Uterus (tissue), 2 donors: ENCODE results near the gene POLR1E.

ENCODE experiments used
- POLR2A ChIP-seq, 2 donors: fragments of 450-650 bp; IDR thresholded peaks; one replicate each; pipeline ENCODE4 v1.6.1; 2016; ENCODE audit warnings: antibody characterized with exemption in 2 of 2, mild to moderate bottlenecking in 1 of 2, moderate library complexity in 1 of 2
- TF ChIP-seq, protein P1 (sequence below), 4 experiments: fragments of 200-600 bp in 2 of 4; fragments of 450-650 bp in 2 of 4; sonication (generic) in 2 of 4; IDR thresholded peaks; one replicate each; pipeline ENCODE4 v1.5.1; 2016 to 2019; ENCODE audit warnings: antibody characterized with exemption in 4 of 4, mild to moderate bottlenecking in 2 of 4, moderate library complexity in 1 of 4

DNA sequence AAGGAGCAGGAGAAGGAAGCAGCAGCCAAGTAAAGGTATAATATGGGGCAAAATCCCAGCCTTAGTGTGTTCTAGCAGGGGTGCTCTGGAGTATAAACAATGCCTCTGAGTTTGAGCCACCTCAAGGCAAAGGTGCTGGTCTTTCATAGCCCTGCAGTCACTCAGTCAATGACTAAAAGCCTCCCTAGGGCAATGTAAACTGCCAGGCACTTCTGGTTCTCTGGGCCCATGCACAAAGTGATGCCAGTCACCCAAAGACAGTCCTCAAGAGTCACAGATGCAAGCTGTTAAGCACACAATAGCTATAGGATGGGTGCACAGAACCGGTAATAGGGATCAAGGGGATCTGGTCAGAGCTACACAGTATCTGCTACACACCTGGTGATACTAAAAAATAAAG, 33.1 kb upstream of the POLR1E start:
- TF ChIP-seq, protein P1, sequence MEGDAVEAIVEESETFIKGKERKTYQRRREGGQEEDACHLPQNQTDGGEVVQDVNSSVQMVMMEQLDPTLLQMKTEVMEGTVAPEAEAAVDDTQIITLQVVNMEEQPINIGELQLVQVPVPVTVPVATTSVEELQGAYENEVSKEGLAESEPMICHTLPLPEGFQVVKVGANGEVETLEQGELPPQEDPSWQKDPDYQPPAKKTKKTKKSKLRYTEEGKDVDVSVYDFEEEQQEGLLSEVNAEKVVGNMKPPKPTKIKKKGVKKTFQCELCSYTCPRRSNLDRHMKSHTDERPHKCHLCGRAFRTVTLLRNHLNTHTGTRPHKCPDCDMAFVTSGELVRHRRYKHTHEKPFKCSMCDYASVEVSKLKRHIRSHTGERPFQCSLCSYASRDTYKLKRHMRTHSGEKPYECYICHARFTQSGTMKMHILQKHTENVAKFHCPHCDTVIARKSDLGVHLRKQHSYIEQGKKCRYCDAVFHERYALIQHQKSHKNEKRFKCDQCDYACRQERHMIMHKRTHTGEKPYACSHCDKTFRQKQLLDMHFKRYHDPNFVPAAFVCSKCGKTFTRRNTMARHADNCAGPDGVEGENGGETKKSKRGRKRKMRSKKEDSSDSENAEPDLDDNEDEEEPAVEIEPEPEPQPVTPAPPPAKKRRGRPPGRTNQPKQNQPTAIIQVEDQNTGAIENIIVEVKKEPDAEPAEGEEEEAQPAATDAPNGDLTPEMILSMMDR (IDR thresholded peaks at IDR 0.05): no peak
- TF ChIP-seq POLR2A (IDR thresholded peaks at IDR 0.05): no peak
